Measurements from ENCODE around the gene CCDC82. TPM values are rescaled to one million over a fixed set of nuclear protein-coding genes. Genes with fewer than 3 reads are reported as not detected.
A peak's percentile ranks its signal among the peaks of the same experiment; 100 is the strongest.
"Not testable (repeated sequence)": the region's sequence is repeated elsewhere in the genome, so short reads cannot be mapped to it uniquely, and the experiment has no call there.

CCDC82 gene
- total RNA-seq, 2 donors from 2014 or later: 18.9 to 44.8 TPM

DNA sequence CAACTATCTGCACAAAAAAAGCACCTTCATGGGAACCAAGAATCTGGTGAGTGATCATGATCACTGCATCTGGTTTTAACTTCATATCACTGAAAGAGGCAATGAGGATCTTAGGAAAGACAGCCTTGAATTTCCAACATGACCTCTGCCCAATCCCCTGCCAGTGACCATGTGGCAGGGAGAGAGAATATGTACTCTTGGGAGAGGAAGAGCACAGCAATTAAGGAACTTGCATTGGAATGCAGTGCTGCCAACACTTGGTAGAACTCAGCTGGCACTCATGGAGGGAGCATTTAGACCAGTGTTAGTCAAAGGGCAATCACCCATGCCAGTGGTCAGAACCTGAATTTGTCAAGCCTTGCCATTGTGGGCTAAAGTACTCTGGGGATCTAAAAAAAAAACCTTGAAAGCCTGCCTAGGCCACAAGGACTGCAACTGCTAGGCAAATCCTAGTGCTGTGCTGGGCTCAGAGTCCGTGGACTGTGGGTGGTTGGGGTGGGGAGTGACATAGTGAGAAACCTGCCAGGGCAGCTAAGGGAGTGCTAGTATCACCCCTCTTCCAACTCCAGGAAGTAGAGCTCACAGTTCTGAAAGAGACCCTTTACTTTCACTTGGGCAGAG lies 23.2 kb upstream of the CCDC82 start:
- H3K4me1 ChIP-seq: no peaks in the 10 kb centered on the region
- TF ChIP-seq, protein P1, sequence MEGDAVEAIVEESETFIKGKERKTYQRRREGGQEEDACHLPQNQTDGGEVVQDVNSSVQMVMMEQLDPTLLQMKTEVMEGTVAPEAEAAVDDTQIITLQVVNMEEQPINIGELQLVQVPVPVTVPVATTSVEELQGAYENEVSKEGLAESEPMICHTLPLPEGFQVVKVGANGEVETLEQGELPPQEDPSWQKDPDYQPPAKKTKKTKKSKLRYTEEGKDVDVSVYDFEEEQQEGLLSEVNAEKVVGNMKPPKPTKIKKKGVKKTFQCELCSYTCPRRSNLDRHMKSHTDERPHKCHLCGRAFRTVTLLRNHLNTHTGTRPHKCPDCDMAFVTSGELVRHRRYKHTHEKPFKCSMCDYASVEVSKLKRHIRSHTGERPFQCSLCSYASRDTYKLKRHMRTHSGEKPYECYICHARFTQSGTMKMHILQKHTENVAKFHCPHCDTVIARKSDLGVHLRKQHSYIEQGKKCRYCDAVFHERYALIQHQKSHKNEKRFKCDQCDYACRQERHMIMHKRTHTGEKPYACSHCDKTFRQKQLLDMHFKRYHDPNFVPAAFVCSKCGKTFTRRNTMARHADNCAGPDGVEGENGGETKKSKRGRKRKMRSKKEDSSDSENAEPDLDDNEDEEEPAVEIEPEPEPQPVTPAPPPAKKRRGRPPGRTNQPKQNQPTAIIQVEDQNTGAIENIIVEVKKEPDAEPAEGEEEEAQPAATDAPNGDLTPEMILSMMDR (IDR thresholded peaks at IDR 0.05): no peak
- TF ChIP-seq POLR2A (IDR thresholded peaks at IDR 0.05): no peak
- ATAC-seq (no peak), DNase-seq (no peak)
- no peak overlapping the region for H3K4me3 ChIP-seq
- H3K9me3 ChIP-seq: no peaks in the 10 kb centered on the region
- intact Hi-C loops (cut with DNase I): no loop called here
- H3K36me3 ChIP-seq (replicated peaks in 1 of 2; ENCODE audit: insufficient read depth in 1 of 2, low read depth in 2 of 2): no peaks in the 10 kb centered on the region
- no peak overlapping the region for H3K27ac ChIP-seq
- 78 to 85% methylated on average over 1 of the region's 1 CpG for WGBS, 2 donors
- H3K27me3 ChIP-seq: no peaks in the 10 kb centered on the region

DNA sequence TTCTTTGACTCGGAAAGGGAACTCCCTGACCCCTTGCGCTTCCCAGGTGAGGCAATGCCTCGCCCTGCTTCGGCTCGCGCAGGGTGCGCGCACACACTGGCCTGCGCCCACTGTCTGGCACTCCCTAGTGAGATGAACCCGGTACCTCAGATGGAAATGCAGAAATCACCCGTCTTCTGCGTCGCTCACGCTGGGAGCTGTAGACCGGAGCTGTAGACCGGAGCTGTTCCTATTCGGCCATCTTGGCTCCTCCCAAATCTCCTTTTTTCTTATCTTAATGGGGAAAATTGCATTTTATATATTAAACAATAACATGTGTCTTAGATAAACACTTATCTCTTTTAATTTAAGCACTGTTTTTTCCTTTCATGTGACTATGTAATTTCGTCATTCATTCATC lies 21.7 kb upstream of the CCDC82 start:
- H3K36me3 ChIP-seq (replicated peaks in 1 of 2; ENCODE audit: insufficient read depth in 1 of 2, low read depth in 2 of 2); H3K27me3 ChIP-seq; DNase-seq; intact Hi-C loops (cut with DNase I); ATAC-seq; H3K4me3 ChIP-seq; H3K9me3 ChIP-seq; H3K4me1 ChIP-seq: not testable (repeated sequence)
- 47 to 66% methylated on average over 12 to 18 of the region's 18 CpGs for WGBS, 2 donors
- peak overlapping the region in 1 of 4 donors; percentile 25 for H3K27ac ChIP-seq
- TF ChIP-seq POLR2A (IDR thresholded peaks at IDR 0.05): peak in 1 of 3 donors; percentile 49

DNA sequence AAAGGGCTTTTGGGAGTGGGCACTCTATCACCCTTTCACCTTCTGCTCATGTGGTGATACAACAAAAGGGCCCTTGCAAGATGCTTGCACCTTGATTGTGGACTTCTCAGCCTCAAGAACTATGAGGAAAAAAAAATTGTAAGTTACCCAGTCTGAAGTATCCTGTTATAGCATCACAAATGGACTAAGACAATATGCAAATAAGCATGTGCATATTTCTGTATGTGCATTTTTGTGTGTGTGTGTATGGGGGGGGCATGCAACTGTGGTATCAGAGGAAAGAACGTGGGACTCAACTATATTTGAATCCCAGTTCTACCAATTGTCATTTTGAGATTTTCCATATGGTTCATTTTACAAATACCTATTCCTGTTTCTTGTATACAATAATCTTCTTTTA lies 11.0 kb upstream of the CCDC82 start:
- H3K9me3 ChIP-seq: no peaks in the 10 kb centered on the region
- H3K27me3 ChIP-seq: no peaks in the 10 kb centered on the region
- DNase-seq: no peak
- 92% methylated on average over 1 of the region's 1 CpG for whole genome bisulfite sequencing, 2 donors
- H3K36me3 ChIP-seq (replicated peaks in 1 of 2; ENCODE audit: insufficient read depth in 1 of 2, low read depth in 2 of 2): no peaks in the 10 kb centered on the region
- TF ChIP-seq, protein P1 (IDR thresholded peaks at IDR 0.05): no peak
- no peak for TF ChIP-seq POLR2A (IDR thresholded peaks at IDR 0.05)
- no peak for ATAC-seq
- no peak overlapping the region for H3K27ac ChIP-seq
- H3K4me3 ChIP-seq: no peak overlapping the region
- intact Hi-C loops (cut with DNase I): no loop called here
- H3K4me1 ChIP-seq: no peaks in the 10 kb centered on the region

DNA sequence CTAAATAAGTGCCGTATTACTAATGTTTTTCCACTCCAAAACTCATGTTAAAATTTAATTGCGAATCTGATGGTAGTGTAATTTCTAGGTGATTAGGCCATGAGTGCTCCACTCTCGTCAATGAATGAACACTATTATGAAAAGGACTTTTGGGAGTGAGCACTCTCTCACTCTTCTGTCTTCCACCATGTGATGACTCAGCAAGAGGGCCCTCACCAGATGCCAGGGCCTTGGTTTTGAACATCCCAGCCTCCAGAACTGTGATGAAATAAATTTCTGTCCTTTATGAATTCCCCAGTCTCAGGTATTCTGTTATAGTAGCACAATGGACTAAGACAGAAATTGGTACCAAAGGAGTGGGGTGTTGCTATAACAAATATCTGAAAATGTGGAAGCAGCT lies 8.2 kb upstream of the CCDC82 start:
- WGBS, 2 donors: 86 to 87% methylated on average over 3 of the region's 3 CpGs
- H3K27ac ChIP-seq: no peak overlapping the region
- TF ChIP-seq, protein P1 (IDR thresholded peaks at IDR 0.05): no peak
- TF ChIP-seq POLR2A (IDR thresholded peaks at IDR 0.05): no peak
- no peaks in the 10 kb centered on the region for H3K36me3 ChIP-seq (replicated peaks in 1 of 2; ENCODE audit: insufficient read depth in 1 of 2, low read depth in 2 of 2)
- H3K4me1 ChIP-seq: no peaks in the 10 kb centered on the region
- H3K4me3 ChIP-seq: no peak overlapping the region
- no peaks in the 10 kb centered on the region for H3K27me3 ChIP-seq
- DNase-seq: no peak
- no peaks in the 10 kb centered on the region for H3K9me3 ChIP-seq
- no peak for ATAC-seq
- intact Hi-C loops (cut with DNase I): no loop called here

DNA sequence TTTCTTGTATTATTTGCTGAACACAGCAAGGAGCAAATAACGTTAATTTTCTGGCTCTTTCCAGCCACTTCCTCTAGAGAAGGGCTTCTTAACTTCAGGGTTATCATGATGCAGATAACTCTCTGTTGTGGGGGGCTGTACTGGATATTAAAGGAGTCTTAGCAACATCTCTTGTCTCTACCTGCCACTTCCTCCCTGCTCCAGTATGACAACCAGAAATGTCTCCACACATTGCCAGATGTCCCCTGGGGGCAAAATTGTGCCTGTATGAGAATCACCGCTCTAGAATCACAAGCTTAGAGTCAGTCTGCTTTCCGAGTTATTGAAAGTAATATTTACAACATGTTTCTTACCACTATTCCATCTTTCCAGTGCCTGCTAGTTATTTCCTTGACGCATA lies 6.9 kb upstream of the CCDC82 start:
- 67 to 69% methylated on average over 4 of the region's 4 CpGs for WGBS, 2 donors
- Histone ChIP-seq H3K27ac (no peak overlapping the region), H3K36me3 (replicated peaks in 1 of 2; ENCODE audit: insufficient read depth in 1 of 2, low read depth in 2 of 2) (no peaks in the 10 kb centered on the region), H3K27me3 (no peaks in the 10 kb centered on the region), H3K4me1 (no peaks in the 10 kb centered on the region), H3K9me3 (no peaks in the 10 kb centered on the region), H3K4me3 (no peak overlapping the region)
- intact Hi-C loops (cut with DNase I): no loop called here
- TF ChIP-seq, protein P1 (IDR thresholded peaks at IDR 0.05): no peak
- TF ChIP-seq POLR2A (IDR thresholded peaks at IDR 0.05): no peak
- no peak for ATAC-seq
- no peak for DNase-seq

Data from body of pancreas (tissue), 4 donors.